ENCODE measurements around the gene MEOX2.

- TF ChIP-seq EGR1 (IDR thresholded peaks at IDR 0.05; ENCODE audit: low read depth) (no peak), ZNF274 (IDR thresholded peaks at IDR 0.05; ENCODE audit: low read depth, low read length) (no peak), CTCF (IDR thresholded peaks at IDR 0.05 in 2 of 3, conservative IDR thresholded peaks at IDR 0.05 in 1 of 3; ENCODE audit: borderline replicate concordance in 1 of 3, insufficient read depth in 1 of 3, low read depth in 2 of 3, low read length in 2 of 3) (no peak), POLR2A (IDR thresholded peaks at IDR 0.05; ENCODE audit: borderline replicate concordance, extremely low read depth, insufficient read depth, insufficient read length) (no peak), CEBPB (IDR thresholded peaks at IDR 0.05; ENCODE audit: low read depth) (no peak), EZH2 (IDR thresholded peaks at IDR 0.05) (no peak), JUND (IDR thresholded peaks at IDR 0.05) (no peak), ZBTB33 (IDR thresholded peaks at IDR 0.05; ENCODE audit: extremely low read depth, insufficient replicate concordance, low read length) (no peak), REST (IDR thresholded peaks at IDR 0.05; ENCODE audit: low read depth) (no peak), POLR2AphosphoS5 (IDR thresholded peaks at IDR 0.05; ENCODE audit: low read depth, low read length) (no peak), SP1 (IDR thresholded peaks at IDR 0.05; ENCODE audit: low read depth) (no peak), MAX (IDR thresholded peaks at IDR 0.05) (no peak), YY1 (IDR thresholded peaks at IDR 0.05; ENCODE audit: extremely low read depth, insufficient replicate concordance, low read depth, low read length) (no peak)
Observed at GRCh38 chr7:15628876-15629275, 57.6 kb downstream of the MEOX2 start.
